ENCODE measurements around the gene USP5. TPM values are rescaled to one million over a fixed set of nuclear protein-coding genes. Genes with fewer than 3 reads are reported as not detected.

USP5 gene
- total RNA-seq, 6 experiments from 2014 or later = 149 to 211 (median 182) TPM

DNA sequence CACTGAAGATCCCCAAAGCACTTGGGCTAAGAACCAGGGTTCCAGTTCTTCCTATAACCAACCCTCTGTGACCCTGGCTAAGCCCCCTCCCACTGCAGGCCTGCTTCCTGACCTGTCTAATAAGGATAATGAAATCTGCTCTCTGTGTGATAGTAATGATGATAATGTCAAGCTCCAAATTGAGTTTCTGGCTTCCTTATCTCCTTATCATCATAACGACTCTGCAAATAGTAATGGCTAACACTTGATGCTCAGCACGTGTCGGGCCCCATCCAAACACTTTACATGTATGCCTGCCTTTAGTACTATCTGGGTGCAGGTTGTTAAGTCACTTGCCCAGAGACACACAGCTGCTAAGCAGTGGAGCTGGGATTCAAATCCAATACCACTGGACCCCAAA, 35.4 kb upstream of the USP5 start:
- H3K36me3 Mint-ChIP-seq (ENCODE audit: low read depth) = no peaks in the 10 kb centered on the region
- no peak overlapping the region for H3K4me3 Mint-ChIP-seq
- no peak overlapping the region for H3K27ac Mint-ChIP-seq
- H3K27me3 Mint-ChIP-seq (ENCODE audit: insufficient read depth) = peaks cover 36% of the 10 kb centered on the region
- no peak for TF ChIP-seq CTCF (IDR thresholded peaks at IDR 0.05)
- no peak for DNase-seq
- peaks cover 19% of the 10 kb centered on the region for H3K4me1 Mint-ChIP-seq (ENCODE audit: low read depth)
- H3K9me3 Mint-ChIP-seq = no peaks in the 10 kb centered on the region

GRCh38 chr12:6817098-6817497, 34.9 kb upstream of the USP5 start:
- no peak overlapping the region for H3K4me3 Mint-ChIP-seq
- H3K4me1 Mint-ChIP-seq (ENCODE audit: low read depth) = peaks cover 23% of the 10 kb centered on the region
- no peaks in the 10 kb centered on the region for H3K9me3 Mint-ChIP-seq
- H3K36me3 Mint-ChIP-seq (ENCODE audit: low read depth) = no peaks in the 10 kb centered on the region
- H3K27ac Mint-ChIP-seq = no peak overlapping the region
- DNase-seq = no peak
- no peak for TF ChIP-seq CTCF (IDR thresholded peaks at IDR 0.05)
- H3K27me3 Mint-ChIP-seq (ENCODE audit: insufficient read depth) = peaks cover 39% of the 10 kb centered on the region

GRCh38 chr12:6817662-6818157, 34.2 kb upstream of the USP5 start:
- no peak for DNase-seq
- no peaks in the 10 kb centered on the region for H3K36me3 Mint-ChIP-seq (ENCODE audit: low read depth)
- no peak overlapping the region for H3K4me3 Mint-ChIP-seq

DNA sequence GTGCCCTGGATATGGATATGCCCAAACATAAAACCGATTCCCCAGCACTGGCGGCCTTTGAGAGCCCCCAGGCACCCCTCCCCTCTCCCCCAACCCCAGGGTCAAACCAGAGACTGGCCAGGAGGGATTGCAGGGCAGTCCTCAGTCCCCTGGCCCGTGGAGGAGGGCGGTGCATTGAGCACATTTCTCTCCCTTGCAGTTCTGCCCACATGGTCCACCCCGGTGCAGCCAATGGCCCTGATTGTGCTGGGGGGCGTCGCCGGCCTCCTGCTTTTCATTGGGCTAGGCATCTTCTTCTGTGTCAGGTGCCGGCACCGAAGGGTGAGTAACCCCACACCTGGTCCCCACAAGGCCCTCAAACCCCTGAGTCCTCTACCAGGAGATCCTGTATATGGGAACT, 33.7 kb upstream of the USP5 start:
- TF ChIP-seq CTCF (IDR thresholded peaks at IDR 0.05) = no peak
- Mint-ChIP-seq H3K4me1 (ENCODE audit: low read depth) (peaks cover 34% of the 10 kb centered on the region), H3K9me3 (no peaks in the 10 kb centered on the region), H3K27me3 (ENCODE audit: insufficient read depth) (peaks cover 44% of the 10 kb centered on the region), H3K27ac (no peak overlapping the region), H3K4me3 (no peak overlapping the region), H3K36me3 (ENCODE audit: low read depth) (no peaks in the 10 kb centered on the region)
- no peak for DNase-seq

More at GRCh38 chr12:6817662-6818157, 34.2 kb upstream of the USP5 start:
- Mint-ChIP-seq H3K4me1 (ENCODE audit: low read depth) (peaks cover 29% of the 10 kb centered on the region), H3K27ac (no peak overlapping the region), H3K27me3 (ENCODE audit: insufficient read depth) (peaks cover 40% of the 10 kb centered on the region), H3K9me3 (no peaks in the 10 kb centered on the region)
- TF ChIP-seq CTCF (IDR thresholded peaks at IDR 0.05) = no peak

- TF ChIP-seq CTCF (IDR thresholded peaks at IDR 0.05) = no peak
- no peak overlapping the region for H3K27ac Mint-ChIP-seq
- H3K9me3 Mint-ChIP-seq = no peaks in the 10 kb centered on the region
- H3K27me3 Mint-ChIP-seq (ENCODE audit: insufficient read depth) = peaks cover 44% of the 10 kb centered on the region
- H3K4me1 Mint-ChIP-seq (ENCODE audit: low read depth) = peaks cover 36% of the 10 kb centered on the region
- no peaks in the 10 kb centered on the region for H3K36me3 Mint-ChIP-seq (ENCODE audit: low read depth)
- H3K4me3 Mint-ChIP-seq = no peak overlapping the region
- no peak for DNase-seq
Measured at GRCh38 chr12:6818645-6819044, 33.3 kb upstream of the USP5 start.
